ENCODE data around the gene CEP170.
"Not testable (repeated sequence)": the region's sequence is repeated elsewhere in the genome, so short reads cannot be mapped to it uniquely, and the experiment has no call there.

CEP170 gene

GRCh38 chr1:243087368-243087767 lies 167.7 kb downstream of the CEP170 start:
- not testable (repeated sequence) for DNase-seq (ENCODE audit: low read depth, low spot score); H3K27ac ChIP-seq (ENCODE audit: low read length); H3K9me3 ChIP-seq (ENCODE audit: control insufficient read depth, insufficient read depth, low read length); H3K4me1 ChIP-seq (ENCODE audit: control insufficient read depth, insufficient read depth, low read length); H3K36me3 ChIP-seq (ENCODE audit: control insufficient read depth, insufficient read depth, low read length); H3K4me3 ChIP-seq (ENCODE audit: low read length); H3K27me3 ChIP-seq (ENCODE audit: control insufficient read depth, insufficient read depth, low read length)
- WGBS (ENCODE audit: insufficient coverage, insufficient read length) = no CpG with 5 or more reads among the region's 3 CpGs
